Sigmoid colon (tissue), 7 donors: ENCODE data around the gene EXOC1. TPM values are rescaled to one million over a fixed set of nuclear protein-coding genes. Genes with fewer than 3 reads are reported as not detected.

Experiments used
- DNase-seq: peaks from one replicate; pipeline ENCODE4 v3.0.0-alpha.2; 2019
- H3K27ac ChIP-seq, 4 donors: fragments of 200-600 bp; sonication (generic); one replicate each; pipeline ENCODE4 v1.5.1; 2016 to 2019; ENCODE audit warnings: mild to moderate bottlenecking in 1 of 4
- H3K27me3 ChIP-seq, 3 donors: fragments of 200-600 bp; sonication (generic); one replicate each; pipeline ENCODE4 v1.5.1; 2019; ENCODE audit warnings: mild to moderate bottlenecking in 1 of 3
- H3K36me3 ChIP-seq, 4 donors: fragments of 200-600 bp; sonication (generic); one replicate each; pipeline ENCODE4 v1.5.1; 2016 to 2019
- H3K4me1 ChIP-seq, 4 donors: fragments of 200-600 bp; sonication (generic); one replicate each; pipeline ENCODE4 v1.5.1; 2017 to 2019
- H3K4me3 ChIP-seq, 4 donors: fragments of 200-600 bp; sonication (generic); one replicate each; pipeline ENCODE4 v1.5.1; 2017 to 2019; ENCODE audit warnings: mild to moderate bottlenecking in 2 of 4, moderate library complexity in 1 of 4
- H3K9me3 ChIP-seq, 4 donors: fragments of 200-600 bp in 3 of 4; sonication (generic) in 3 of 4; one replicate each; pipeline versions ENCODE4 v1.5.1 to v1.6.1; 2013 to 2019
- CTCF ChIP-seq, 4 experiments: fragments of 450-650 bp in 3 of 4; fragments of 200-600 bp in 1 of 4; IDR thresholded peaks; one replicate each; pipeline ENCODE4 v1.5.1; 2016 to 2019; ENCODE audit warnings: antibody characterized with exemption in 4 of 4, mild to moderate bottlenecking in 3 of 4, moderate library complexity in 2 of 4
- EP300 ChIP-seq, 4 donors: sonication (generic); formaldehyde crosslinking; IDR thresholded peaks; one replicate each; pipeline ENCODE4 v1.6.1; 2017; ENCODE audit warnings: antibody characterized with exemption in 4 of 4
- POLR2A ChIP-seq, 2 donors: fragments of 450-650 bp; IDR thresholded peaks; one replicate each; pipeline ENCODE4 v1.6.1; 2016; ENCODE audit warnings: antibody characterized with exemption in 2 of 2, mild to moderate bottlenecking in 2 of 2, moderate library complexity in 2 of 2
- POLR2AphosphoS5 ChIP-seq, 4 donors: sonication (generic); formaldehyde crosslinking; IDR thresholded peaks; one replicate each; pipeline ENCODE4 v1.6.1; 2017; ENCODE audit warnings: antibody characterized with exemption in 4 of 4
- WGBS, 2 donors: extraction: QIAGEN DNeasy Blood & Tissue Kit; methylation state at CpG; one replicate each; pipeline ENCODE4 v1.1.7; 2013; 5-methylcytosine and 5-hydroxymethylcytosine counted together
- intact Hi-C: fragments of 100-400 bp; cut with DNase I; formaldehyde crosslinking; loops from one replicate; pipeline ENCODE4 v1.15.1; 2023
- polyA plus RNA-seq, 3 donors: library from polyadenylated mRNA; stranded (reverse); fragments of 200-250 nt; gene quantifications; one replicate each; pipeline ENCODE4 v1.2.3, GENCODE V29; 2013
- total RNA-seq, 4 donors: library from RNA; depleted of rRNA; stranded (reverse); fragments of >200 nt; gene quantifications; one replicate each; pipeline ENCODE4 v1.1.0, GENCODE V29; 2016
- donor health status: healthy with polysubstance abuse.
- donor health status: Bipolar disorder and iron deficiency.
- donor health status: healthy.

Gene EXOC1
- total and polyA plus RNA-seq, 7 donors: 14.5 to 49.0 (median 18.3) TPM

GRCh38 chr4:55851885-55852284 lies 1.6 kb upstream of the EXOC1 start:
- TF ChIP-seq POLR2A (IDR thresholded peaks at IDR 0.05) (no peak), POLR2AphosphoS5 (IDR thresholded peaks at IDR 0.05) (no peak), EP300 (IDR thresholded peaks at IDR 0.05) (no peak), CTCF (IDR thresholded peaks at IDR 0.05) (no peak)
- 35 to 70% methylated on average over 6 of the region's 6 CpGs for WGBS, 2 donors
- intact Hi-C loops: loop anchor here (5.0 to 10.0 kb wide), 4 partner anchors 93 to 505 kb away; partner anchors contain the start of genes CEP135, CLOCK, SRD5A3 and TMEM165
- H3K4me3 ChIP-seq: no peak overlapping the region
- DNase-seq: no peak
- no peaks in the 10 kb centered on the region for H3K27me3 ChIP-seq
- no peaks in the 10 kb centered on the region for H3K9me3 ChIP-seq
- H3K27ac ChIP-seq: no peak overlapping the region
- no peaks in the 10 kb centered on the region for H3K36me3 ChIP-seq
- peaks cover 0 to 21% (median 17%) of the 10 kb centered on the region in 4 donors for H3K4me1 ChIP-seq

- intact Hi-C loops: loop anchor here (5.0 to 10.0 kb wide), 4 partner anchors 91 to 507 kb away; partner anchors contain the start of genes CEP135, CLOCK, SRD5A3 and TMEM165
- WGBS, 2 donors: 9 to 16% methylated on average over 7 of the region's 7 CpGs
These were observed 681 bp downstream of the EXOC1 start for GRCh38 chr4:55854129-55854528.

GRCh38 chr4:55857586-55857985 lies 4.1 kb downstream of the EXOC1 start:
- peaks cover 0 to 24% (median 3%) of the 10 kb centered on the region in 4 donors for H3K36me3 ChIP-seq
- TF ChIP-seq POLR2AphosphoS5 (IDR thresholded peaks at IDR 0.05) (no peak), POLR2A (IDR thresholded peaks at IDR 0.05) (no peak), CTCF (IDR thresholded peaks at IDR 0.05) (no peak), EP300 (IDR thresholded peaks at IDR 0.05) (no peak)
- H3K27me3 ChIP-seq: no peaks in the 10 kb centered on the region
- no peak overlapping the region for H3K4me3 ChIP-seq
- H3K9me3 ChIP-seq: no peaks in the 10 kb centered on the region
- 88 to 91% methylated on average over 1 of the region's 1 CpG for WGBS, 2 donors
- intact Hi-C loops: loop anchor here (10.0 kb wide), 2 partner anchors 87 to 463 kb away; partner anchors contain the start of genes CEP135 and TMEM165
- no peak overlapping the region for H3K27ac ChIP-seq
- peaks cover 0 to 21% (median 17%) of the 10 kb centered on the region in 4 donors for H3K4me1 ChIP-seq
- DNase-seq: no peak

More at GRCh38 chr4:55854129-55854528, 681 bp downstream of the EXOC1 start:
- peaks cover 0 to 21% (median 17%) of the 10 kb centered on the region in 4 donors for H3K4me1 ChIP-seq
- peaks cover 0 to 9% (median 0%) of the 10 kb centered on the region in 4 donors for H3K36me3 ChIP-seq
- H3K27ac ChIP-seq: peak overlapping the region; percentile 85 to 88 (median 88)
- H3K9me3 ChIP-seq: no peaks in the 10 kb centered on the region
- no peak for TF ChIP-seq CTCF (IDR thresholded peaks at IDR 0.05)
- H3K27me3 ChIP-seq: no peaks in the 10 kb centered on the region
- H3K4me3 ChIP-seq: peak overlapping the region; percentile 73 to 93 (median 86)
- DNase-seq: no peak

- H3K27me3 ChIP-seq: no peaks in the 10 kb centered on the region
- no peak for DNase-seq
- intact Hi-C loops: loop anchor here (10.0 kb wide), 2 partner anchors 85 to 465 kb away; partner anchors contain the start of genes CEP135 and TMEM165
These were observed 6.3 kb downstream of the EXOC1 start for GRCh38 chr4:55859711-55860110.

More at GRCh38 chr4:55859711-55860110, 6.3 kb downstream of the EXOC1 start:
- WGBS, 2 donors: 73 to 94% methylated on average over 2 of the region's 2 CpGs
- no peak overlapping the region for H3K4me3 ChIP-seq
- H3K36me3 ChIP-seq: peaks cover 0 to 41% (median 3%) of the 10 kb centered on the region in 4 donors
- TF ChIP-seq POLR2A (IDR thresholded peaks at IDR 0.05) (no peak), POLR2AphosphoS5 (IDR thresholded peaks at IDR 0.05) (no peak), EP300 (IDR thresholded peaks at IDR 0.05) (no peak), CTCF (IDR thresholded peaks at IDR 0.05) (no peak)
- no peaks in the 10 kb centered on the region for H3K9me3 ChIP-seq
- peaks cover 0 to 15% (median 11%) of the 10 kb centered on the region in 4 donors for H3K4me1 ChIP-seq
- no peak overlapping the region for H3K27ac ChIP-seq
